HepG2 (cell line): ENCODE results near the gene GIPC2. TPM values are rescaled to one million over a fixed set of nuclear protein-coding genes. Genes with fewer than 3 reads are reported as not detected.

ENCODE experiments used
- ATAC-seq: fragments of 200-7000 bp; cut with Tn5 transposase; 3 replicates; pipeline ENCODE4 v1.9.1; 2020; ENCODE audit warnings: mild to moderate bottlenecking, moderate library complexity
- BruUV-seq: library from RNA; stranded (reverse); fragments of 400-500 nt; replicated peaks from 2 replicates; lab custom pipeline; 2021; lab: Mats Ljungman, UMichigan
- CTCF ChIA-PET: fragments of 300-600 bp; formaldehyde crosslinking; extraction: SDS; loops from one replicate; lab custom pipeline; 2021; ENCODE audit warnings: low total read pairs, inconsistent platforms, low intra/inter-chr PET ratio; lab: Yijun Ruan, JAX
- POLR2A ChIA-PET: fragments of 350-600 bp; sonication (Branson Sonifier 250); formaldehyde crosslinking; loops from one replicate; lab custom pipeline; 2020; ENCODE audit warnings: antibody characterized with exemption, inconsistent platforms; lab: Yijun Ruan, JAX
- DNase-seq: peaks from one replicate; pipeline ENCODE4 v3.0.0-alpha.2; 2015; ENCODE audit warnings: low spot score
- FAIRE-seq: peaks from 3 replicates; lab custom pipeline; 2011; peaks lifted over from hg19 to GRCh38; lab: Jason Lieb, UNC
- H2AFZ ChIP-seq: one replicate; pipeline ENCODE4 v1.6.1; 2011; ENCODE audit warnings: low read length, inconsistent platforms
- H3K27ac ChIP-seq: fragments of 300-600 bp; 3 replicates; pipeline ENCODE4 v1.8.0; 2011; ENCODE audit warnings: mixed run types, mild to moderate bottlenecking, mixed read lengths, low read length, inconsistent platforms; ENCODE audit not compliant: insufficient read depth; ENCODE audit errors: extremely low read length
- H3K27me3 ChIP-seq, 2 experiments: fragments of 200-600 bp in 1 of 2; 2 replicates in 1 of 2; 3 replicates in 1 of 2; pipeline versions ENCODE4 v1.6.0 to v1.8.0; 2011; ENCODE audit warnings: low read length in 2 of 2, mild to moderate bottlenecking in 2 of 2, moderate library complexity in 2 of 2, inconsistent platforms in 1 of 2; ENCODE audit not compliant: insufficient read depth in 2 of 2, control insufficient read depth in 1 of 2
- H3K36me3 ChIP-seq, 2 experiments: fragments of 200-600 bp in 1 of 2; replicated peaks in 1 of 2; 2 replicates in 1 of 2; 3 replicates in 1 of 2; pipeline versions ENCODE4 v1.5.1 to v1.8.0; 2011; ENCODE audit warnings: low read length in 2 of 2, inconsistent platforms in 1 of 2; ENCODE audit not compliant: insufficient read depth in 2 of 2, control insufficient read depth in 1 of 2
- H3K4me1 ChIP-seq: 2 replicates; pipeline ENCODE4 v1.5.1; 2012; ENCODE audit warnings: low read length, inconsistent platforms; ENCODE audit not compliant: insufficient read depth
- H3K4me2 ChIP-seq: 2 replicates; pipeline ENCODE4 v1.6.0; 2011; ENCODE audit warnings: low read depth, low read length, inconsistent platforms
- H3K4me3 ChIP-seq, 3 experiments: fragments of 200-600 bp in 1 of 3; sonication (generic), shearing (Covaris generic) in 1 of 3; replicated peaks in 1 of 3; 2 replicates each; pipeline ENCODE4 v1.5.1; 2011 to 2016; ENCODE audit warnings: low read length in 3 of 3, inconsistent platforms in 2 of 3, low read depth in 2 of 3, mild to moderate bottlenecking in 2 of 3, control low read depth in 1 of 3, mixed read lengths in 1 of 3; ENCODE audit not compliant: insufficient read depth in 1 of 3
- H3K79me2 ChIP-seq: one replicate; pipeline ENCODE4 v1.6.1; 2011; ENCODE audit warnings: low read length, inconsistent platforms; ENCODE audit not compliant: insufficient read depth
- H3K9ac ChIP-seq: 2 replicates; pipeline ENCODE4 v1.6.0; 2011; ENCODE audit warnings: mild to moderate bottlenecking, low read depth, low read length, inconsistent platforms; ENCODE audit not compliant: insufficient read depth
- H3K9me3 ChIP-seq: 2 replicates; pipeline ENCODE4 v1.5.1; 2012; ENCODE audit warnings: mild to moderate bottlenecking, low read length
- H4K20me1 ChIP-seq: 2 replicates; pipeline ENCODE4 v1.6.0; 2011; ENCODE audit warnings: inconsistent platforms, mild to moderate bottlenecking, low read length, moderate library complexity; ENCODE audit not compliant: insufficient read depth
- CBX2 ChIP-seq, 2 experiments: fragments of 200-600 bp in 1 of 2; sonication (generic); formaldehyde crosslinking in 1 of 2; IDR thresholded peaks; 2 replicates each; pipeline versions ENCODE4 v1.7.0 to v1.8.1; 2018 to 2022; ENCODE audit warnings: low read depth in 2 of 2, low read length in 1 of 2, mild to moderate bottlenecking in 1 of 2, missing genetic modification reagents in 1 of 2
- CHCHD3 ChIP-seq: sonication (generic); formaldehyde crosslinking; IDR thresholded peaks from 2 replicates; pipeline ENCODE4 v1.8.0; 2022; ENCODE audit warnings: mild to moderate bottlenecking, missing genetic modification reagents, moderate library complexity
- HES4 ChIP-seq: sonication (generic); formaldehyde crosslinking; IDR thresholded peaks from 2 replicates; pipeline ENCODE4 v1.9.0; 2021; ENCODE audit warnings: mild to moderate bottlenecking, missing genetic modification reagents, borderline replicate concordance
- JUN ChIP-seq: sonication (generic); formaldehyde crosslinking; IDR thresholded peaks from 2 replicates; pipeline ENCODE4 v1.4.0; 2020; ENCODE audit warnings: mild to moderate bottlenecking, missing genetic modification reagents
- MLLT10 ChIP-seq: sonication (generic); formaldehyde crosslinking; IDR thresholded peaks from 2 replicates; pipeline ENCODE4 v1.4.0; 2020; ENCODE audit warnings: missing genetic modification reagents
- SMYD3 ChIP-seq: sonication (generic); formaldehyde crosslinking; IDR thresholded peaks from 2 replicates; pipeline ENCODE4 v1.8.1; 2023; ENCODE audit warnings: mild to moderate bottlenecking, missing genetic modification reagents
- SOX6 ChIP-seq, 2 experiments: fragments of 450-650 bp in 1 of 2; sonication (generic) in 1 of 2; formaldehyde crosslinking in 1 of 2; IDR thresholded peaks; 2 replicates each; pipeline versions ENCODE4 v1.4.0 to v1.6.1; 2017 to 2020; ENCODE audit warnings: antibody characterized with exemption in 1 of 2, mild to moderate bottlenecking in 1 of 2, missing genetic modification reagents in 1 of 2
- ZBED4 ChIP-seq: sonication (generic); formaldehyde crosslinking; IDR thresholded peaks from 2 replicates; pipeline ENCODE4 v1.4.0; 2020; ENCODE audit warnings: missing genetic modification reagents, borderline replicate concordance
- ZBTB42 ChIP-seq: sonication (generic); formaldehyde crosslinking; IDR thresholded peaks from 2 replicates; pipeline ENCODE4 v1.5.0; 2020; ENCODE audit warnings: mild to moderate bottlenecking, missing genetic modification reagents
- ZFP82 ChIP-seq: sonication (generic); formaldehyde crosslinking; IDR thresholded peaks from 2 replicates; pipeline ENCODE4 v1.5.1; 2020; ENCODE audit warnings: mild to moderate bottlenecking, missing genetic modification reagents, borderline replicate concordance
- ZNF136 ChIP-seq: sonication (generic); formaldehyde crosslinking; IDR thresholded peaks from 2 replicates; pipeline ENCODE4 v1.8.1; 2022; ENCODE audit warnings: low read depth, mild to moderate bottlenecking, moderate library complexity, missing genetic modification reagents
- ZNF441 ChIP-seq: sonication (generic); formaldehyde crosslinking; IDR thresholded peaks from 2 replicates; pipeline ENCODE4 v1.7.0; 2021; ENCODE audit warnings: missing genetic modification reagents, borderline replicate concordance
- ZNF557 ChIP-seq: sonication (generic); formaldehyde crosslinking; IDR thresholded peaks from 2 replicates; pipeline ENCODE4 v1.4.0; 2020; ENCODE audit warnings: missing genetic modification reagents
- ZNF670 ChIP-seq: sonication (generic); formaldehyde crosslinking; IDR thresholded peaks from 2 replicates; pipeline ENCODE4 v1.8.0; 2022; ENCODE audit warnings: mild to moderate bottlenecking, missing genetic modification reagents, borderline replicate concordance
- ZNF761 ChIP-seq: sonication (generic); formaldehyde crosslinking; conservative IDR thresholded peaks from 2 replicates; pipeline ENCODE4 v1.4.0; 2020; ENCODE audit warnings: mild to moderate bottlenecking, missing genetic modification reagents
- ZNF816 ChIP-seq: sonication (generic); formaldehyde crosslinking; IDR thresholded peaks from 2 replicates; pipeline ENCODE4 v1.8.0; 2022; ENCODE audit warnings: missing genetic modification reagents, mild to moderate bottlenecking, borderline replicate concordance
- ZSCAN29 ChIP-seq: sonication (generic); formaldehyde crosslinking; conservative IDR thresholded peaks from 2 replicates; pipeline ENCODE4 v1.4.0; 2020; ENCODE audit warnings: mild to moderate bottlenecking, missing genetic modification reagents
- in situ Hi-C: cut with HindIII; loops from 2 replicates; pipeline ENCODE4 v1.10.0; 2017; ENCODE audit warnings: low pct_unique_long_range_greater_than_20kb; ENCODE audit not compliant: extremely low pct_ligation_motif_present
- intact Hi-C: fragments of 100-400 bp; cut with micrococcal nuclease; formaldehyde crosslinking; loops from one replicate; pipeline ENCODE4 v1.10.0; 2022; ENCODE audit not compliant: unreplicated experiment
- polyA plus RNA-seq, 8 experiments: library from polyadenylated mRNA; depleted of rRNA in 3 of 8; stranded (reverse) in 7 of 8; unstranded in 1 of 8; fragments of >200 nt; fragmentation: Illumina TruSeq in 4 of 8; extraction: Trizol in 4 of 8; gene quantifications; 2 replicates each; pipeline versions ENCODE4 v1.2.1 to v1.2.3, GENCODE V29; 2011 to 2016; ENCODE audit warnings: low read depth in 4 of 8, missing spikeins in 1 of 8, mixed read lengths in 1 of 8; ENCODE audit not compliant: insufficient read depth in 1 of 8
- total RNA-seq, 5 experiments: library from RNA; depleted of rRNA; stranded (reverse); fragments of >200 nt; fragmentation: Illumina TruSeq; extraction: Trizol; gene quantifications; 2 replicates each; pipeline ENCODE4 v1.2.3, GENCODE V29; 2016; ENCODE audit warnings: low read depth in 1 of 5
- TF ChIP-seq, protein P1 (sequence below): sonication (generic); formaldehyde crosslinking; IDR thresholded peaks from 2 replicates; pipeline ENCODE4 v1.8.0; 2022; ENCODE audit warnings: missing genetic modification reagents, mild to moderate bottlenecking, moderate library complexity, borderline replicate concordance

The GIPC2 gene
- total and polyA plus RNA-seq, 2 of the 13 experiments (the other 11 are each of a cell fraction or from before 2014, with no cell fraction given) = 6.1 to 21.6 TPM

GRCh38 chr1:78104322-78104721 is 58.6 kb downstream of the GIPC2 start:
- no peaks in the 10 kb centered on the region for H3K27me3 ChIP-seq
- H3K9ac ChIP-seq = no peak overlapping the region
- no peaks in the 10 kb centered on the region for H4K20me1 ChIP-seq
- FAIRE-seq = no peak
- no peak for ATAC-seq
- no peak overlapping the region for H2AFZ ChIP-seq
- H3K4me3 ChIP-seq = no peak overlapping the region
- intact Hi-C loops = no loop called here
- ChIA-PET POLR2A (interaction anchor here (1.2 kb wide), 2 partner anchors 100 to 125 kb away, joined by 3 read pairs; partner anchors contain the start of gene FUBP1), CTCF (no interaction called here)
- BruUV-seq = no TSS peak
- no peaks in the 10 kb centered on the region for H3K9me3 ChIP-seq
- no peak overlapping the region for H3K27ac ChIP-seq
- H3K4me2 ChIP-seq = no peak overlapping the region
- no peaks in the 10 kb centered on the region for H3K79me2 ChIP-seq
- H3K36me3 ChIP-seq = peaks cover 0 to 3% of the 10 kb centered on the region in 2 experiments; a peak in 1 of 5 replicates
- no peak for DNase-seq
- no peaks in the 10 kb centered on the region for H3K4me1 ChIP-seq
- in situ Hi-C loops = no loop called here
- TF ChIP-seq ZNF441 = no peak
- no peak for TF ChIP-seq ZFP82 (CRISPR knock-in tag)
- TF ChIP-seq SMYD3 = no peak
- TF ChIP-seq JUN (CRISPR knock-in tag) = no peak
- TF ChIP-seq ZNF670 (CRISPR knock-in tag) = no peak
- no peak for TF ChIP-seq SOX6 (IDR thresholded peaks at IDR 0.05)
- no peak for TF ChIP-seq SOX6 (CRISPR knock-in tag; IDR thresholded peaks at IDR 0.05)
- no peak for TF ChIP-seq CBX2 (IDR thresholded peaks at IDR 0.05; ENCODE audit: low read depth, low read length)
- TF ChIP-seq CBX2 (CRISPR knock-in tag; IDR thresholded peaks at IDR 0.05; ENCODE audit: low read depth) = no peak
- no peak for TF ChIP-seq MLLT10 (CRISPR knock-in tag)
- TF ChIP-seq ZBED4 (CRISPR knock-in tag) = no peak
- no peak for TF ChIP-seq ZBTB42 (CRISPR knock-in tag)
- no peak for TF ChIP-seq HES4
- no peak for TF ChIP-seq ZNF136 (CRISPR knock-in tag)
- TF ChIP-seq, protein P1, sequence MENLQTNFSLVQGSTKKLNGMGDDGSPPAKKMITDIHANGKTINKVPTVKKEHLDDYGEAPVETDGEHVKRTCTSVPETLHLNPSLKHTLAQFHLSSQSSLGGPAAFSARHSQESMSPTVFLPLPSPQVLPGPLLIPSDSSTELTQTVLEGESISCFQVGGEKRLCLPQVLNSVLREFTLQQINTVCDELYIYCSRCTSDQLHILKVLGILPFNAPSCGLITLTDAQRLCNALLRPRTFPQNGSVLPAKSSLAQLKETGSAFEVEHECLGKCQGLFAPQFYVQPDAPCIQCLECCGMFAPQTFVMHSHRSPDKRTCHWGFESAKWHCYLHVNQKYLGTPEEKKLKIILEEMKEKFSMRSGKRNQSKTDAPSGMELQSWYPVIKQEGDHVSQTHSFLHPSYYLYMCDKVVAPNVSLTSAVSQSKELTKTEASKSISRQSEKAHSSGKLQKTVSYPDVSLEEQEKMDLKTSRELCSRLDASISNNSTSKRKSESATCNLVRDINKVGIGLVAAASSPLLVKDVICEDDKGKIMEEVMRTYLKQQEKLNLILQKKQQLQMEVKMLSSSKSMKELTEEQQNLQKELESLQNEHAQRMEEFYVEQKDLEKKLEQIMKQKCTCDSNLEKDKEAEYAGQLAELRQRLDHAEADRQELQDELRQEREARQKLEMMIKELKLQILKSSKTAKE (CRISPR knock-in tag) = no peak
- no peak for TF ChIP-seq ZSCAN29 (CRISPR knock-in tag)
- TF ChIP-seq CHCHD3 (CRISPR knock-in tag) = no peak
- no peak for TF ChIP-seq ZNF761 (CRISPR knock-in tag)
- no peak for TF ChIP-seq ZNF557 (CRISPR knock-in tag)
- TF ChIP-seq ZNF816 (CRISPR knock-in tag) = no peak
